IMR-90 (cell line): ENCODE results near the gene CABP7. TPM values are rescaled to one million over a fixed set of nuclear protein-coding genes. Genes with fewer than 3 reads are reported as not detected.

ENCODE experiments used
- ATAC-seq: fragments of 200-7000 bp; cut with Tn5 transposase; 2 replicates; pipeline ENCODE4 v1.9.1; 2020; ENCODE audit warnings: low read depth, mild to moderate bottlenecking, moderate library complexity
- BruUV-seq: library from RNA; stranded (reverse); fragments of 400-500 nt; replicated peaks from 2 replicates; lab custom pipeline; 2021; lab: Mats Ljungman, UMichigan
- CTCF ChIA-PET: fragments of 300-600 bp; formaldehyde crosslinking; extraction: SDS; loops from one replicate; lab custom pipeline; 2021; ENCODE audit warnings: antibody characterized with exemption; lab: Yijun Ruan, JAX
- POLR2A ChIA-PET: fragments of 300-600 bp; sonication (Branson Sonifier 250); formaldehyde crosslinking; loops from one replicate; lab custom pipeline; 2022; ENCODE audit warnings: antibody characterized with exemption; ENCODE audit not compliant: unreplicated experiment; lab: Charles Lee
- DNase-seq: peaks from one replicate; pipeline ENCODE4 v3.0.0; 2013
- H2AFZ ChIP-seq: replicated peaks from 2 replicates; pipeline ENCODE3; 2013; ENCODE audit warnings: low read length, mild to moderate bottlenecking; ENCODE audit not compliant: poor library complexity
- H2AK5ac ChIP-seq: 2 replicates; pipeline ENCODE4 v1.6.1; 2013; ENCODE audit warnings: low read depth, low read length, inconsistent platforms
- H2AK9ac ChIP-seq: replicated peaks from 2 replicates; pipeline ENCODE3; 2013; ENCODE audit warnings: mild to moderate bottlenecking, low read depth, low read length, moderate library complexity; ENCODE audit not compliant: poor library complexity
- H2BK120ac ChIP-seq: 2 replicates; pipeline ENCODE4 v1.6.1; 2013; ENCODE audit warnings: low read depth, low read length, inconsistent platforms
- H2BK15ac ChIP-seq: 3 replicates; pipeline ENCODE4 v1.6.1; 2013; ENCODE audit warnings: low read depth, low read length, inconsistent platforms
- H2BK20ac ChIP-seq: 2 replicates; pipeline ENCODE4 v1.6.1; 2013; ENCODE audit warnings: low read depth, mild to moderate bottlenecking, inconsistent platforms, low read length, moderate library complexity
- H2BK5ac ChIP-seq: 2 replicates; pipeline ENCODE4 v1.6.1; 2013; ENCODE audit warnings: mild to moderate bottlenecking, low read depth, low read length, inconsistent platforms; ENCODE audit not compliant: poor library complexity, severe bottlenecking
- H3K14ac ChIP-seq: replicated peaks from 2 replicates; pipeline ENCODE4 v1.6.1; 2013; ENCODE audit warnings: low read depth, low read length, inconsistent platforms
- H3K18ac ChIP-seq: 2 replicates; pipeline ENCODE4 v1.6.1; 2013; ENCODE audit warnings: low read depth, low read length, control low read depth
- H3K23ac ChIP-seq: 2 replicates; pipeline ENCODE4 v1.6.1; 2013; ENCODE audit warnings: low read depth, low read length, inconsistent platforms
- H3K27ac ChIP-seq: 2 replicates; pipeline ENCODE4 v1.5.1; 2013; ENCODE audit warnings: mild to moderate bottlenecking, control low read depth, low read length; ENCODE audit not compliant: insufficient read depth
- H3K27me3 ChIP-seq: 2 replicates; pipeline ENCODE4 v1.6.1; 2013; ENCODE audit warnings: low read length; ENCODE audit not compliant: control insufficient read depth, insufficient read depth
- H3K36me3 ChIP-seq: 2 replicates; pipeline ENCODE4 v1.6.1; 2013; ENCODE audit warnings: low read length, mixed read lengths; ENCODE audit not compliant: control insufficient read depth, insufficient read depth
- H3K4ac ChIP-seq: 2 replicates; pipeline ENCODE4 v1.6.1; 2013; ENCODE audit warnings: low read depth, low read length, inconsistent platforms
- H3K4me1 ChIP-seq: 2 replicates; pipeline ENCODE4 v1.6.1; 2013; ENCODE audit warnings: low read length, mixed read lengths; ENCODE audit not compliant: control insufficient read depth, insufficient read depth
- H3K4me2 ChIP-seq: 2 replicates; pipeline ENCODE4 v1.6.1; 2013; ENCODE audit warnings: low read depth, mild to moderate bottlenecking, control low read depth, low read length, moderate library complexity
- H3K4me3 ChIP-seq: 2 replicates; pipeline ENCODE4 v1.5.1; 2013; ENCODE audit warnings: low read depth, mild to moderate bottlenecking, control low read depth, low read length, moderate library complexity; ENCODE audit not compliant: insufficient read depth
- H3K56ac ChIP-seq: 2 replicates; pipeline ENCODE4 v1.6.1; 2013; ENCODE audit warnings: low read length, inconsistent platforms; ENCODE audit not compliant: insufficient read depth; ENCODE audit errors: extremely low read depth
- H3K79me1 ChIP-seq, 2 experiments: 2 replicates each; pipeline ENCODE4 v1.6.1; 2013; ENCODE audit warnings: low read length in 2 of 2, inconsistent platforms in 1 of 2, low read depth in 1 of 2
- H3K9ac ChIP-seq: 2 replicates; pipeline ENCODE4 v1.6.1; 2013; ENCODE audit warnings: low read depth, low read length, control low read depth
- H3K9me1 ChIP-seq: 2 replicates; pipeline ENCODE4 v1.6.1; 2013; ENCODE audit warnings: low read length, inconsistent platforms; ENCODE audit not compliant: insufficient read depth
- H3K9me3 ChIP-seq: 2 replicates; pipeline ENCODE4 v1.6.1; 2013; ENCODE audit warnings: low read length; ENCODE audit not compliant: control insufficient read depth, insufficient read depth
- H4K20me1 ChIP-seq: 2 replicates; pipeline ENCODE4 v1.6.1; 2013; ENCODE audit warnings: low read length, inconsistent platforms; ENCODE audit not compliant: insufficient read depth
- H4K5ac ChIP-seq: 2 replicates; pipeline ENCODE4 v1.6.1; 2013; ENCODE audit warnings: mild to moderate bottlenecking, low read depth, low read length, control low read depth
- H4K8ac ChIP-seq, 2 experiments: 2 replicates each; pipeline ENCODE4 v1.6.1; 2013; ENCODE audit warnings: low read depth in 2 of 2, low read length in 2 of 2, control low read depth in 1 of 2, inconsistent platforms in 1 of 2
- H4K91ac ChIP-seq: 2 replicates; pipeline ENCODE4 v1.6.1; 2013; ENCODE audit warnings: low read depth, low read length, inconsistent platforms; ENCODE audit not compliant: insufficient read depth
- BHLHE40 ChIP-seq: fragments of 150-350 bp; IDR thresholded peaks from 2 replicates; pipeline ENCODE4 v1.6.1; 2016; ENCODE audit warnings: mild to moderate bottlenecking, low read depth, low read length
- MAFK ChIP-seq: IDR thresholded peaks from 2 replicates; pipeline ENCODE4 v1.6.1; 2012; ENCODE audit warnings: low read depth, low read length, improper control_type of control experiment
- MAZ ChIP-seq: IDR thresholded peaks from 2 replicates; pipeline ENCODE4 v1.6.1; 2012; ENCODE audit warnings: low read depth, mild to moderate bottlenecking, low read length, improper control_type of control experiment, moderate library complexity, borderline replicate concordance
- MXI1 ChIP-seq: IDR thresholded peaks from 2 replicates; pipeline ENCODE4 v1.6.1; 2012; ENCODE audit warnings: low read depth, mild to moderate bottlenecking, low read length, moderate library complexity, borderline replicate concordance
- POLR2A ChIP-seq: IDR thresholded peaks from 2 replicates; pipeline ENCODE4 v1.6.1; 2012; ENCODE audit warnings: mild to moderate bottlenecking, low read depth, low read length
- RCOR1 ChIP-seq: IDR thresholded peaks from 2 replicates; pipeline ENCODE4 v1.6.1; 2012; ENCODE audit warnings: mild to moderate bottlenecking, low read length, improper control_type of control experiment; ENCODE audit not compliant: insufficient replicate concordance
- RFX5 ChIP-seq: IDR thresholded peaks from 2 replicates; pipeline ENCODE4 v1.8.0; 2012; ENCODE audit warnings: low read depth, mild to moderate bottlenecking, low read length, moderate library complexity
- SMC3 ChIP-seq: fragments of 150-350 bp; IDR thresholded peaks from 2 replicates; pipeline ENCODE4 v1.6.1; 2016; ENCODE audit warnings: low read depth, mild to moderate bottlenecking, antibody characterized with exemption, low read length, moderate library complexity
- WGBS, 2 experiments: methylation state at CpG; one replicate each; pipeline versions ENCODE4 v1.1.5 to v1.1.7; 2013; ENCODE audit warnings: missing lambda C conversion rate in 2 of 2; ENCODE audit not compliant: insufficient read length in 1 of 2; ENCODE audit errors: extremely low coverage in 2 of 2; 5-methylcytosine and 5-hydroxymethylcytosine counted together
- dilution Hi-C: fragments of 300-500 bp; cut with HindIII; formaldehyde crosslinking; loops from one replicate; pipeline ENCODE4 v1.14.3; 2018; ENCODE audit warnings: low sequenced_read_pairs; ENCODE audit not compliant: unreplicated experiment
- in situ Hi-C: fragments of 300-500 bp; cut with MboI; formaldehyde crosslinking; loops from 3 replicates; pipeline ENCODE4 v1.14.3; 2019; ENCODE audit warnings: low sequenced_read_pairs, inconsistent platforms, mixed read lengths
- intact Hi-C: fragments of 100-400 bp; cut with micrococcal nuclease; formaldehyde crosslinking; loops from 2 replicates; pipeline ENCODE4 v1.10.0; 2022
- polyA plus RNA-seq, 3 experiments: library from polyadenylated mRNA; depleted of rRNA; stranded (reverse); fragments of >200 nt; gene quantifications; 2 replicates each; pipeline ENCODE4 v1.2.3, GENCODE V29; 2012; ENCODE audit warnings: low replicate concordance in 1 of 3
- total RNA-seq: library from RNA; depleted of rRNA; stranded (reverse); fragments of >200 nt; gene quantifications from 2 replicates; pipeline ENCODE4 v1.2.3, GENCODE V29; 2012
- TF ChIP-seq, protein P1 (sequence below): fragments of 150-350 bp; IDR thresholded peaks from 2 replicates; pipeline ENCODE4 v1.6.1; 2016; ENCODE audit warnings: low read depth, mild to moderate bottlenecking, low read length, moderate library complexity, borderline replicate concordance

CABP7 gene
- total and polyA plus RNA-seq, 2 of the 4 experiments (the other 2 are of a cell fraction): under 0.01 to 0.03 TPM

DNA sequence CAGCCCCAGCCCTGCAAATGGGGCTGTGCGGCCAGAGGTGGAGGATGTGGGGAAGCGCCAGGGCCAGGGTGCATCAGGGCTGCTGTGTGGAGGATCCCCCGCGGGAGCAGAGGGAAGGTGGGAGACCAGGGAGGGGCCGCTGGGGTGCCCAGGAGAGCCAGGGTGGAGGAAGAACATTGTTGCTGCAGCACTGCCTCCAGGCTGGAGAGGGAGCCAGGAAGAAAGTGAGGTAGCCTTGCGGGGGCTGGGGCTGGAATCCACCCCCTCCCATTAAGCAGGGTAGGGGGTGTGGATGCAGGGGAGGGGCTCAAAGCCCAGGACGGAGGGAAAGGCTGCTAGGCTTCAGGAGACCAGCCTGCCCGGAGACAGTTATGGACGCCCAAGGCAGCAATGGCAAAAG lies 15.0 kb downstream of the CABP7 start:
- Histone ChIP-seq H3K27me3 (no peaks in the 10 kb centered on the region), H4K91ac (no peak overlapping the region), H2BK120ac (no peak overlapping the region), H3K23ac (no peak overlapping the region), H2AK5ac (no peak overlapping the region), H4K5ac (no peak overlapping the region), H3K14ac (no peak overlapping the region), H3K9ac (no peak overlapping the region), H2BK5ac (no peak overlapping the region), H4K20me1 (no peaks in the 10 kb centered on the region), H3K4me2 (no peak overlapping the region), H4K8ac (no peak overlapping the region), H3K4me3 (no peak overlapping the region), H2AFZ (no peak overlapping the region), H3K4me1 (no peaks in the 10 kb centered on the region), H2AK9ac (no peak overlapping the region), H2BK20ac (no peak overlapping the region), H3K36me3 (peaks cover 13% of the 10 kb centered on the region), H3K9me1 (no peaks in the 10 kb centered on the region), H3K56ac (no peak overlapping the region), H3K27ac (no peak overlapping the region), H3K4ac (no peak overlapping the region), H3K79me1 (no peaks in the 10 kb centered on the region), H2BK15ac (no peak overlapping the region), H3K18ac (no peak overlapping the region), H3K9me3 (no peaks in the 10 kb centered on the region)
- WGBS, 2 experiments: 30% methylated on average over 2 of the region's 9 CpGs; no CpG with 5 or more reads in 1 of the 2 experiments
- intact Hi-C loops: no loop called here
- POLR2A ChIA-PET: no interaction called here
- no TSS peak for BruUV-seq
- no peak for DNase-seq
- dilution Hi-C loops: no loop called here
- CTCF ChIA-PET: no interaction called here
- no peak for ATAC-seq
- TF ChIP-seq SMC3 (no peak), RFX5 (no peak), POLR2A (no peak), BHLHE40 (no peak), MXI1 (no peak), MAZ (no peak), RCOR1 (no peak), MAFK (no peak)
- TF ChIP-seq, protein P1, sequence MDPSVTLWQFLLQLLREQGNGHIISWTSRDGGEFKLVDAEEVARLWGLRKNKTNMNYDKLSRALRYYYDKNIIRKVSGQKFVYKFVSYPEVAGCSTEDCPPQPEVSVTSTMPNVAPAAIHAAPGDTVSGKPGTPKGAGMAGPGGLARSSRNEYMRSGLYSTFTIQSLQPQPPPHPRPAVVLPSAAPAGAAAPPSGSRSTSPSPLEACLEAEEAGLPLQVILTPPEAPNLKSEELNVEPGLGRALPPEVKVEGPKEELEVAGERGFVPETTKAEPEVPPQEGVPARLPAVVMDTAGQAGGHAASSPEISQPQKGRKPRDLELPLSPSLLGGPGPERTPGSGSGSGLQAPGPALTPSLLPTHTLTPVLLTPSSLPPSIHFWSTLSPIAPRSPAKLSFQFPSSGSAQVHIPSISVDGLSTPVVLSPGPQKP: no peak
- in situ Hi-C loops: no loop called here
